Measurements from ENCODE around the gene ASZ1.

Gene ASZ1

GRCh38 chr7:117386110-117386706, 41.1 kb downstream of the ASZ1 start:
- no peak overlapping the region for H3K4me3 ChIP-seq (ENCODE audit: low read depth, low read length)
- TF ChIP-seq, protein P1, sequence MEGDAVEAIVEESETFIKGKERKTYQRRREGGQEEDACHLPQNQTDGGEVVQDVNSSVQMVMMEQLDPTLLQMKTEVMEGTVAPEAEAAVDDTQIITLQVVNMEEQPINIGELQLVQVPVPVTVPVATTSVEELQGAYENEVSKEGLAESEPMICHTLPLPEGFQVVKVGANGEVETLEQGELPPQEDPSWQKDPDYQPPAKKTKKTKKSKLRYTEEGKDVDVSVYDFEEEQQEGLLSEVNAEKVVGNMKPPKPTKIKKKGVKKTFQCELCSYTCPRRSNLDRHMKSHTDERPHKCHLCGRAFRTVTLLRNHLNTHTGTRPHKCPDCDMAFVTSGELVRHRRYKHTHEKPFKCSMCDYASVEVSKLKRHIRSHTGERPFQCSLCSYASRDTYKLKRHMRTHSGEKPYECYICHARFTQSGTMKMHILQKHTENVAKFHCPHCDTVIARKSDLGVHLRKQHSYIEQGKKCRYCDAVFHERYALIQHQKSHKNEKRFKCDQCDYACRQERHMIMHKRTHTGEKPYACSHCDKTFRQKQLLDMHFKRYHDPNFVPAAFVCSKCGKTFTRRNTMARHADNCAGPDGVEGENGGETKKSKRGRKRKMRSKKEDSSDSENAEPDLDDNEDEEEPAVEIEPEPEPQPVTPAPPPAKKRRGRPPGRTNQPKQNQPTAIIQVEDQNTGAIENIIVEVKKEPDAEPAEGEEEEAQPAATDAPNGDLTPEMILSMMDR (IDR thresholded peaks at IDR 0.05; ENCODE audit: low read depth, low read length), result no peak

DNA sequence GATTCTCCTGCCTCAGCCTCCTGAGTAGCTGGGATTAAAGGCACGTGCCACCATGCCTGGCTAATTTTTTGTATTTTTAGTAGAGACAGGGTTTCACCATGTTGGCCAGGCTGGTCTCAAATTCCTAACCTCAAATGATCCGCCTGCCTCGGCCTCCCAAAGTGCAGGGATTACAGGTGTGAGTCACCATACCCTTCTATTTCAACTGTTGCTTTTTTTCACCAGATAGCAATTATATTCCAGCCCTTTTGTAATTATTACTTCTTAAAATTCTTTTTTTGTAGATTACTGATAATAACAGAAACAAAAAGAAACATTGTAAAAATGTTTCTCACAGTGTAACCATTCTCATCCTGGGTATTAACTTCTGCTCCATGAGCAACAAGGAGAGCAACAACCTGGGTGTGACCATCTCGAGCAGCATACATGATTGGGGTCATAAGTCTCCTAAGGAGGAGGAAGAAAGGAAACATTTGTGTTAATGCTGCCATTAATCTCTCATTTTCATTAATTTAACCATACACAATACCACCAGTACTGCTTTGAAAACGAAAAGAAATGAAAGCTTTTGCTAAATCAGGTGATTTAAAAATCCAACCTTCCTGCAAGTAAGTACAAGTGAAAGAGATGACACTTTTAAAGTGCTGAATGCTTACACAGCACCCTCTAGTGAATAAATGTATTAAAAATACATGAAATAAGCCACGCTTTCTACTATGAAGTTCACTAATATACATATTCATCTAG, 41.8 kb downstream of the ASZ1 start:
- no peak overlapping the region for H3K4me3 ChIP-seq (ENCODE audit: low read depth, low read length)
- TF ChIP-seq, protein P1 (IDR thresholded peaks at IDR 0.05; ENCODE audit: low read depth, low read length), result peak; percentile 15; the same call in 1 of the 2 replicates

DNA sequence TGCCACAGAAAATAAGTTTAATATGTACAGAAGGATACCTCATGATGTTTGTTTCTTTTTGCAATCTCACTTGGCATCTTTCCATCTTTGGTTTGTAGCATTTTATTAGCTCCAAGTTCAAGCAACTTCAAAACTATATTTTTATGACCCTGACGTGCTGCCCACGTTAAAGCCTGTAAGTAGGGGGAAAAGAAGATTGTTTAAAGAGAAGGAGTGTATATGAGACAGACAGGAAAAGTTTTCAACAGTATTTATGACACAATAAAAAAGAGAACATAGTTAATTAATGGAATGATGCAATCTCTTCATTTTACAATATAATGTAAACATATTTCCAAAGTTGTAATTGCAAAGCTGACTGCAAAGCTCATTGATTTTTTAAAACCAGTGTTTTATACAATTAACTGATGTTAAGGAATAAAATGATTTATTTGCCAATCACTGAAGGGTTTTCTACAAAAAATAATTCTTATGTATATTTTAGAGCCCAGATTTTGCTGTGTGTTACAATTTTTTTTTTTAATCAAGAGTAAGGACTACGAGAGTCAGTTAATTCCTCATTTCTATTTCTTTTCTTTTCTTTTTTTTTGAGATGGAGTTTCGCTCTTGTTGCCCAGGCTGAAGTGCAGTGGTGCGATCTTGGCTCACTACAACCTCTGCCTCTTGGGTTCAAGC, 42.5 kb downstream of the ASZ1 start:
- TF ChIP-seq, protein P1 (IDR thresholded peaks at IDR 0.05; ENCODE audit: low read depth, low read length), result no peak
- no peak overlapping the region for H3K4me3 ChIP-seq (ENCODE audit: low read depth, low read length)

DNA sequence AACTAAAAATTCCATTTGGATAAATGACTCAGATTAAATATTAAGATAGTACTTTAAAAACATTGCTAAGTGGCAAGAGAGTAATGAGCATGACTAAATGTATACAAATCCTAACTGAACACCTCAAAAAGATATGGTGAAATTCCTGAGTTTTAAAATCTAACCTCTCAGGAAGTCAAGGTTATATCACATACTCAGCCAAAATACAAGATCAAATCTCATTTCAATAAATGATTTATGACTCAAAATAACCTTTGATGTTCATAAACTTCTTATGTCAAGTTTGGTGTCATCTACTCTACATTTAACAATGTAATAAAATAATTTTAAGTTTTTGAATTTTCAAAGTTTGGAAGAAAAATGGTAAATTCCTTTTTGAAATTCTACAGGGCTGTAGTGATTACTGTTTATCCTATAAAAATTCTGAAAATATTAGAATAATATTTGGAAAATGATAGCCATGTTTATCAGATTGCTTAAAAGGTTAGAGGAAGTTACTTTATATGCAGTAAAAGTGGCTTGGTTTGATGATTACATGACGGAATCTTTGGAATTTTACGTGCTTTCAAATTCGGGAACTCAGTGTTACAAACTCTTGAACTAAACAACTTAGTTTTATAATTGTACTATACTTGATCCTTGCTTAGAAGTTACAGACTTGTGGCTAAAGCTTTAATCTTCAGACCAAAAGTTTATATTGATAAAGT, 43.7 kb downstream of the ASZ1 start:
- no peak overlapping the region for H3K4me3 ChIP-seq (ENCODE audit: low read depth, low read length)
- TF ChIP-seq, protein P1 (IDR thresholded peaks at IDR 0.05; ENCODE audit: low read depth, low read length), result no peak

DNA sequence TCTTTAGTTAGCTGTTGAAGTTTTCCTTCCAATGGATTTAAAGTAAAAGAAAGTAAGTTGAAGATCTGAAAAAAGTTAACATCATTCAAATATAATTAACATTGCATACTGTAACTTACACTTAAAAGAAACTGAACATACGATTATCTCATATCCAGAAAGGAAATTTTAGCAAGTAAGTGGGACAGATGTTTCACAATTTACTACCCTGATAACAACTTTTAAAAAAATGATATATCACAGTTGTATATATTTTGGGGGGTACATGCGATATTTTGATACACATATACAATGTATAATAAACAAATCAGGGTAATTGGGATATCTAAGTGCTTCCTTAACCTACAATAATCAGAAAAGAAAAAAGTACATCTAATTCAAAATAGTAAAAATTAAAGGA, 44.2 kb downstream of the ASZ1 start:
- no peak overlapping the region for H3K4me3 ChIP-seq (ENCODE audit: low read depth, low read length)
- TF ChIP-seq, protein P1 (IDR thresholded peaks at IDR 0.05; ENCODE audit: low read depth, low read length), result no peak

DNA sequence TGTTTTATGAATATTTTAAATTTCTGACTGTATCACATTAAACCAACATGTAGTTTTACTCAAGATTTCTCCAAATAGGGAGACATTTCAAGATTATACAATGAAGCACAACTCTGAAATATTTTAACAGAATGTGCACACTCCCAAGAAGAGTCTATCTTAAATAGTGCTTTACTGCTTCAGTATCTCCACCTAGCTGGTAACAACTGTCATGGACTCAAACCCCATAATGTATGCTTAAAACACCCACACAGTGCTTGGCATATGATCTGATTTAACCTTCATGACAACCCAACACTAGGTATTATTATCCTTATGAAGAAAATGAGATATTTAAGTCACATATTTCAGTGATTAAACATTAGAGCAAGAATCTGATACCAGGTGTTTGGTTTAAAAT, 45.9 kb downstream of the ASZ1 start:
- TF ChIP-seq, protein P1 (IDR thresholded peaks at IDR 0.05; ENCODE audit: low read depth, low read length), result no peak
- no peak overlapping the region for H3K4me3 ChIP-seq (ENCODE audit: low read depth, low read length)

All from WI38 (cell line).